ENCODE measurements around the gene WNT2. TPM values are rescaled to one million over a fixed set of nuclear protein-coding genes. Genes with fewer than 3 reads are reported as not detected.
"Not testable (repeated sequence)": the region's sequence is repeated elsewhere in the genome, so short reads cannot be mapped to it uniquely, and the experiment has no call there.

The WNT2 gene
- total RNA-seq, 4 donors from 2014 or later, result not detected

DNA sequence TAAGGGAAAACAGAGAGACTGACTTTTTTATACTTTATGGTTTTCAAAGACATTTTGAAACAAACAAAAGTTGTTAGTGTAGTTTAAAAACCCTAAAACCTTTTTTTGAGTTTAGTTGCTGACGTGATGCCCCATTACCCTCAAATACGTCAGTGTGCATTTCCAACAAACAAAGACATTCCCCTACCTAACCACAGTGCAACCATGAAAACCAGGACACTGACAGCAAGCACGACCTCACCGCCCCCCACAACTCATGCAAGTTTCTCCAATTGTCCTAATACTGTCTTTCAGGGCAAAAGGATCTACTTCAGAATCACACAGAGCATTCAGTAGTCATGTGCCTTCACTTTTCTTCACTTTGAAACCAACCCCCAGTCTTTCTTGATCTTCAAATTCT is 75.0 kb downstream of the WNT2 start:
- no peak for DNase-seq
- TF ChIP-seq POLR2A (IDR thresholded peaks at IDR 0.05), result no peak
- TF ChIP-seq, protein P1, sequence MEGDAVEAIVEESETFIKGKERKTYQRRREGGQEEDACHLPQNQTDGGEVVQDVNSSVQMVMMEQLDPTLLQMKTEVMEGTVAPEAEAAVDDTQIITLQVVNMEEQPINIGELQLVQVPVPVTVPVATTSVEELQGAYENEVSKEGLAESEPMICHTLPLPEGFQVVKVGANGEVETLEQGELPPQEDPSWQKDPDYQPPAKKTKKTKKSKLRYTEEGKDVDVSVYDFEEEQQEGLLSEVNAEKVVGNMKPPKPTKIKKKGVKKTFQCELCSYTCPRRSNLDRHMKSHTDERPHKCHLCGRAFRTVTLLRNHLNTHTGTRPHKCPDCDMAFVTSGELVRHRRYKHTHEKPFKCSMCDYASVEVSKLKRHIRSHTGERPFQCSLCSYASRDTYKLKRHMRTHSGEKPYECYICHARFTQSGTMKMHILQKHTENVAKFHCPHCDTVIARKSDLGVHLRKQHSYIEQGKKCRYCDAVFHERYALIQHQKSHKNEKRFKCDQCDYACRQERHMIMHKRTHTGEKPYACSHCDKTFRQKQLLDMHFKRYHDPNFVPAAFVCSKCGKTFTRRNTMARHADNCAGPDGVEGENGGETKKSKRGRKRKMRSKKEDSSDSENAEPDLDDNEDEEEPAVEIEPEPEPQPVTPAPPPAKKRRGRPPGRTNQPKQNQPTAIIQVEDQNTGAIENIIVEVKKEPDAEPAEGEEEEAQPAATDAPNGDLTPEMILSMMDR (IDR thresholded peaks at IDR 0.05), result no peak
- Histone ChIP-seq H3K4me1 (no peaks in the 10 kb centered on the region), H3K27me3 (no peaks in the 10 kb centered on the region), H3K36me3 (no peaks in the 10 kb centered on the region), H3K27ac (no peak overlapping the region), H3K9me3 (no peaks in the 10 kb centered on the region), H3K4me3 (no peak overlapping the region)

DNA sequence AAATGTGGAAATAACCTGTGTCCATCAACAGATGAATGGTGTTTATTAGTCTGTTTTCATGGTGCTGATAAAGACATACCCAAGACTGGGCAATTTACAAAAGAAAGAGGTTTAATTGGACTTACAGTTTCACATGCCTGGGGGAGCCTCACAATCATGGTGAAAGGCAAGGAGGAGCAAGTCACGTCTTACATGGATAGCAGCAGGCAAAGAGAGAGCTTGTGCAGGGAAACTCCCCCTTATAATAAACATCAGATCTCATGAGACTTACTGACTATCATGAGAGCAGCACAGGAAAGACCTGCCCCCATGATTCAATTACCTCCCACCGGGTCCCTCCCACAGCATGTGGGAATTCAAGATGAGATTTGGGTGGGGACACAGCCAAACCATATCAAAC is 77.2 kb downstream of the WNT2 start:
- H3K9me3 ChIP-seq, H3K36me3 ChIP-seq, H3K4me1 ChIP-seq, DNase-seq, H3K27ac ChIP-seq, H3K4me3 ChIP-seq, H3K27me3 ChIP-seq: not testable (repeated sequence)

DNA sequence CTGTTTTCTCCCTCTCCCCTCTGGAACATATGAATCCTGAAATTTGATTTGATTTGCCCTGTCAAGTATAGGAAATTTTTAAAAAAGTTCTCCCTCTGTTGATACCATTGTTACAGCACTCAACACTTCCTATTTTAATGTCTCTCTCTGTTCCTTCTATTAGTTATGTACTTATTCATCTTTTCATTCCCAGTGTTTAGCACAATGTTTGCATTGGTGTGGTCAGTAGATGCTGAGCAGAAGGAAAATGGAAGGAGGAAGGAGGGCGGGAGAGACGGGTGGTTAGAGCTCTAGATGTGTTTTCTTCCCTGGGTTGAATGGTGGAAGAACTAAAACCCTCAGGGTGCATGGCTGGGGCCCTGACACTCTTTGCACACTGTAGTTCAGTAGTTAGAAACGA is 79.5 kb downstream of the WNT2 start:
- H3K36me3 ChIP-seq, result no peaks in the 10 kb centered on the region
- no peak for TF ChIP-seq POLR2A (IDR thresholded peaks at IDR 0.05)
- TF ChIP-seq, protein P1 (IDR thresholded peaks at IDR 0.05), result no peak
- no peak overlapping the region for H3K4me3 ChIP-seq
- H3K27me3 ChIP-seq, result no peaks in the 10 kb centered on the region
- DNase-seq, result no peak
- no peak overlapping the region for H3K27ac ChIP-seq
- no peaks in the 10 kb centered on the region for H3K9me3 ChIP-seq
- H3K4me1 ChIP-seq, result no peaks in the 10 kb centered on the region

DNA sequence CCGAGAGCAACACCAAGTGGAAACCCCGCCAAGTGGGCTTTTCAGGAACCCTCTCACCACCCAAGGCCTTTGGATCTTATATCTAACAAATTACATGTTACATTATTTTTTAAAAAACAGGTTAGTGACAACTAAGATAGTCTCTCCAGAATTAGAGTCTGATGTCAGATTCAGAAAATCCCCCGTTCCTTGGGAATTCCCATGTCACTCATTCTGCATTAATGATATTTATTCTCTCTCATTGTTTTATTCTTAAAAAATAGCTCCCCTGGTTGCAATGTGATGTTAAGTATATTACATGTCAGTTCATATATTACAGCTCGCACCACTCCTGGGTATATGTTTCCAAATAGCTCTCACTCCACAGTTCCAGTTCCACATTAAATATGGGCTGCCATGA is 81.8 kb downstream of the WNT2 start:
- Histone ChIP-seq H3K27ac (no peak overlapping the region), H3K27me3 (no peaks in the 10 kb centered on the region), H3K9me3 (no peaks in the 10 kb centered on the region), H3K4me3 (no peak overlapping the region), H3K36me3 (no peaks in the 10 kb centered on the region), H3K4me1 (no peaks in the 10 kb centered on the region)
- no peak for DNase-seq
- TF ChIP-seq, protein P1 (IDR thresholded peaks at IDR 0.05), result no peak
- TF ChIP-seq POLR2A (IDR thresholded peaks at IDR 0.05), result no peak

DNA sequence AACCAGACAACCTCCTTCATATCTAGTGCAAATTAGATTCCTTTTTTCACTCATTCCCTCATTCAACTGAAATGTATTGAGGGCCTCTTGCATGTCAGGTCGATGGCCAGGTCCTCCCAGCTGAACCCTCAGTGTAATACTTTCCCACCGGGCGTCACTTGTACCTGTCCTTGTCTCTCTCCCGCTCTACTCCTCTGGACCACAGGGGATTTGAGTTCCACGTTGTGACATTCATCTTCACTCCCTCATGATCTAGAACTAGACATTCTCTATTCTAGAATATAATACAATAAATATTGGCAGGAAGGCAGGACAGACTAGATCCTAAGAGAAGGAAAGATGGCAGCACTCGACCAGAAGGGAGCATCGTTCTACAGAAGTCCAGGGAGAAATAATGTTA is 83.9 kb downstream of the WNT2 start:
- no peaks in the 10 kb centered on the region for H3K9me3 ChIP-seq
- no peaks in the 10 kb centered on the region for H3K36me3 ChIP-seq
- no peak for DNase-seq
- no peak overlapping the region for H3K4me3 ChIP-seq
- TF ChIP-seq, protein P1 (IDR thresholded peaks at IDR 0.05), result no peak
- TF ChIP-seq POLR2A (IDR thresholded peaks at IDR 0.05), result no peak
- H3K27me3 ChIP-seq, result no peaks in the 10 kb centered on the region
- no peak overlapping the region for H3K27ac ChIP-seq
- H3K4me1 ChIP-seq, result no peaks in the 10 kb centered on the region

DNA sequence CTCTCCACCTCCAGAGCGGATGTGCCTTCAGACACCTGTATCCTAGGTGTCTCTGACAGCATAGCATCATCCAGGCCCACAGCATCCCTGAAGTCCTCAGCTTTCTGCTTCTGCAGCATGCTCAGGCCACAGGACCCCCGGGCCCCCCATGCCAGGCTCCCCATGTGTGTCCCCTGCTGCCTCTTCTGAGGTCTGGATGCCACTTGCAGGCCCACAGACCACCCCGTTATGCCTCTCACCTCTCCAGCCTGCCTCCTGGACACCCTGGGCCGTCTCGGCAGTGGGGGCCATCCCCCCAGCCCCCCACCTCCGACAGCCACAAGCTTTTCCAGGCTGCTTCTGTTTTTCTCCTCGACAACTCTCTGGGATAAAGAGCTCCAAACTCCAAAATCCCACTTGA is 84.4 kb downstream of the WNT2 start:
- Histone ChIP-seq H3K9me3 (no peaks in the 10 kb centered on the region), H3K4me3 (no peak overlapping the region), H3K36me3 (no peaks in the 10 kb centered on the region), H3K4me1 (no peaks in the 10 kb centered on the region), H3K27me3 (no peaks in the 10 kb centered on the region), H3K27ac (no peak overlapping the region)
- TF ChIP-seq, protein P1 (IDR thresholded peaks at IDR 0.05), result no peak
- no peak for TF ChIP-seq POLR2A (IDR thresholded peaks at IDR 0.05)
- DNase-seq, result no peak
